ENCODE measurements around the gene KANSL1.
"Not testable (repeated sequence)": the region's sequence is repeated elsewhere in the genome, so short reads cannot be mapped to it uniquely, and the experiment has no call there.

Gene KANSL1

DNA sequence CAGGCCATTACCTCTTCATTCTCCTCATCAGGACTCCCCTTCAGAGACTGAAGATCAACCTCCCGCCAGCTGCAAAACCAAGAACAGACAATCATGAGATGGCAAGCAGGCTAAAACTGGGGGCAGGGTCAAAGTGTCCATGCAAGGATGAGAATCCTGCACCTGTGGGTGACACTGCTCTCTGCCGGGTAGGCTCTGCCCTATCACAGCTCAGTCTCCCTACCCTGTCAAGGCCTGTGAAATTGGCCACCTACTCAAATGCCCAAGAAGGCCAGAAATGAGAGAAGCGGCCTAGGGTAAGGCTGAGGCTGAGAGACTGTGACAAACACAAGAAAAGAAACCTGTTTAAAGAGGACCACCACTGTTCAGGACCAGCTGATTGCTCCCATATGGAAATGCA lies 159.8 kb downstream of the KANSL1 start:
- DNase-seq = no peak

DNA sequence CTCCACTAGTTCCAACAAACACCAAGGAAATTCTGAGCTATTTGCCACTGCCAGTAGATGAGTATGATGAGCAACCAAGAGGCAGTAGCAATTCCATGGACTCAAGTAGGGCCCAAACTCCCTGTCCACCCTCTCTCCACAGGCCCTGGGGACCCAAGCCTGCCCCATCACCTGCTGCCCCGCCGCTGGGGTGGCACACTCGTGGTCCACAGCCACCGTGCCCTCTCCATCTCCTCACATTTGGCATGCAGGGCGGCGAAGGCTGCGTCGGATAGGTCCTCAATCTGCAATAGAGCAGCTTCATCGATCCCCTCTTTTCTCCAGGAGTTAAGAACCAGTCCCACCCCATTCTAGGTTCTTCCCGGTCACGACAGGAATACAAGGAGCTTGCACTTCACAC lies 160.3 kb downstream of the KANSL1 start:
- DNase-seq = no peak

DNA sequence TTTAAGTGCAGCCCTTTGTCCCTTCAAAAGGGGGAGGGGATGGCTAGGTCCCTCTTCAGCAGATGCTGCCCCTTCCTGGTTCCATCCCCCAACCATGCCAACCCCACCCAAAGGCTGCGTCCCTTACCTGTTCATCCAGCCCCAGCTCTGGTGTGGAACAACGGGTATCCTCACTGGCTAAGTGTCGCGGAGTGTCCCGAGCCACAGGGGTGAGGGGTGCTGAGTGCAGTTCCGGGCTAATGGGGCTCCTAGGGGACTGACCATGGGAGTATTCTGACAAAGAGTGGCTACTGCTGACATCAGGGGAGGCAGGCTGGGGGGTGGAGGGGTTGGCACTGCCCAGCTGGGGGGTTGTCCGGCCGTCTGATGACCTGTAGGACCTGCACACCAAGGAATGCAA lies 161.3 kb downstream of the KANSL1 start:
- DNase-seq = no peak

DNA sequence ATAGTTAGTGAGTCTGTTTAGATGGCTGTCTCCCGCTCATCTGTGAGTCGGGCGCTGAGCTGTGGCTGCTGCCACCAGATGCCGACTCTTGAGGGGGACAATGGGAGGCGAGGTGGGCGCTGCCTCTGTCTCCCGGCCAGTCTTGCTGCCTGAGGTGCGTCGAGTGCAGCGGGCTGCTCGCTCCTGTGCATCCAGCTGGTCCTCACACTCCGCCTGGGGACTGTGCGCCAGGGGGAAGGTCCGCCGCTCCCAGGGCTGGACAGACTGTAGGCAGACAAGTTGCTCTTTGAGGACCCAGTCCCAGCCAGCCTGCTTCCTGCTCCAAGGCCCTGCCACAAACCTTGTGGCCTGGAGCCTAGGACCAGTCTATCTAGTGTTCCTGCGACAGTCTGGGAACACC lies 161.8 kb downstream of the KANSL1 start:
- no peak for DNase-seq

DNA sequence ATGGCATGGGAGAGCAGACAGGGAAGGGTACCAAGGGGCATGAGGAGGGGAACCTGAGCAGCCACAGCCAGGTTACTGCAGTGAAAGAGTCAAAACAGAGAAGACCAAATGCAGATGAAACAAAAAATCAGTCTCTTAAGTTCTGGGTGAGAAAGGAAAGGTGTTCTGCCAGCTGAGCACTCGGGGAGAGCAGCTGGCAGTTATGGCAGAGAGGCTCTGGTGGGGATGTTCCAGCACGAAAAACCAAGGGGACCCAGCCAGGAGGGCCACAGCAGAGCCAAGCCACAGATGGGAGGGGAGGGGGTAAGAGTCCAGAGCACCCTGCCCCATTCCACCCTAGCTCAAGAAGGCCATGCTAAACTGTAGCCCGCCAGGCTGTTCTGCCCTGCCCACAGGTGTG lies 162.5 kb downstream of the KANSL1 start:
- no peak for DNase-seq

DNA sequence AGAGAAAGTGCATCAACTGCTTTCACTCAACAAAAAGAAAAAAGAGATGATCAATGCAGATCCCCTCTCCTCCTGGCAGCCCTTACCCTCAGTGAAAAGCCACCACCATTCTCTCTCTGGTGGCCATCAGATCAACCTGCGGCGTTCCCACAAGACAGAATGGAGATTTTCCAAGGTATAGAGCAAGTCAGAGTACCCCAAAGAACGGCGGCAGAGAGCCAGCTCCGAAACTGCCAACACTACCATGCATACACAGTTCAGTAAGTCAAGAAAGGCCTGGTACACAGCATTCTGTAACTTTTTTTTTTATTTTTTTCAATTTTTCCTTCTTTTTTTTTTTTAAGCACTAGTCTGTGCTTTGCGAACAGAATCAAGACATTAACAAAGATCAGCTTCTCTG lies 163.6 kb downstream of the KANSL1 start:
- no peak for DNase-seq

DNA sequence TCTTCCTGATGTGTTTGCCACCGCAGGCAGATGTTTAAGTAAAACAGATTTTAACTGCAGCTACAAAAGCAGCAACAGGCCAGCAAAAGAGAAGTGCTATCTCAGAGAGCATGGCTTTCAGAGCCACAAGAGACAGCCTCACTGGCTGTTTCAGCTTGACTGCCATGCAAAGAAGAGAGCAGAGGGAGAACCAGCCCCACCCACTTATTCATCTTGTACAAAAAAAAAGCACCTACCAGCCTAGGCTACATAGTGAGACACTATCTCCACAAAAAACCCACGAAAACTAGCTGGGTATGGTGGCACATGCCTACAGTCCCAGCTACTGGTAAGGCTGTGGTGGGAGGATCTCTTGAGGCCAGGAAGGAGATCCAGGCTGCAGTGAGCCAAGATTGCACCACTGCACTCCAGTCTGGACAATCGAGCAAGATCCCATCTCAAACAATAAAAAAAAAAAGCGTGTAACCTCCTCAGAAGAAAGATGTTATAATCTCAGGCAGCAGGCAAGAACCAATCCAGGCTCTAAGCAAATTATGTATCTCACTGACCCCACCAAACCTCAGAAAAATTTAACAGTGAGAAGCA lies 164.2 kb downstream of the KANSL1 start:
- DNase-seq = no peak

DNA sequence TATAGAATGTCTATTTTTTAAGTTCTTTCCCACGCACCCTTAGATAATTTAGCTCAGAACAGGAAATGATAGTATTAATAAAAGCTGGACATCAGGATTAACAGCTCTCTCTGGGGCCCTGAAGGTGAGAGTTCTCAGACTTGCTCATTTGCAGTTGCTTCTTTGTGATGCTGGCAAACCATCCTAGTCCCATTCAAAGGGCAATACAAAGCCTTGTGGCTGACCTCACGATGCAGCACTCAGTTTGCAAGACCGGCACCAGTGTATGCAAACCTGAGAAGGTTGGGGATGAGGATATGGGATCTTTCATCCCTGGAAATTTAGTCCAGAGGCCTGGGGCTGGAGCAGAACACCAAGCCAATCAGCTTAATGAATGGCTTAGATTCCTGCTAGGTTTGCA lies 164.9 kb downstream of the KANSL1 start:
- no peak for DNase-seq

DNA sequence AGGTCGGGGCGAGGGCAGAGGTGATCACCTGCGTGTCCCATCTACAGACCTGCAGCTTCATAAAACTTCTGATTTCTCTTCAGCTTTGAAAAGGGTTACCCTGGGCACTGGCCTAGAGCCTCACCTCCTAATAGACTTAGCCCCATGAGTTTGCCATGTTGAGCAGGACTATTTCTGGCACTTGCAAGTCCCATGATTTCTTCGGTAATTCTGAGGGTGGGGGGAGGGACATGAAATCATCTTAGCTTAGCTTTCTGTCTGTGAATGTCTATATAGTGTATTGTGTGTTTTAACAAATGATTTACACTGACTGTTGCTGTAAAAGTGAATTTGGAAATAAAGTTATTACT lies 165.3 kb downstream of the KANSL1 start:
- DNase-seq = no peak

DNA sequence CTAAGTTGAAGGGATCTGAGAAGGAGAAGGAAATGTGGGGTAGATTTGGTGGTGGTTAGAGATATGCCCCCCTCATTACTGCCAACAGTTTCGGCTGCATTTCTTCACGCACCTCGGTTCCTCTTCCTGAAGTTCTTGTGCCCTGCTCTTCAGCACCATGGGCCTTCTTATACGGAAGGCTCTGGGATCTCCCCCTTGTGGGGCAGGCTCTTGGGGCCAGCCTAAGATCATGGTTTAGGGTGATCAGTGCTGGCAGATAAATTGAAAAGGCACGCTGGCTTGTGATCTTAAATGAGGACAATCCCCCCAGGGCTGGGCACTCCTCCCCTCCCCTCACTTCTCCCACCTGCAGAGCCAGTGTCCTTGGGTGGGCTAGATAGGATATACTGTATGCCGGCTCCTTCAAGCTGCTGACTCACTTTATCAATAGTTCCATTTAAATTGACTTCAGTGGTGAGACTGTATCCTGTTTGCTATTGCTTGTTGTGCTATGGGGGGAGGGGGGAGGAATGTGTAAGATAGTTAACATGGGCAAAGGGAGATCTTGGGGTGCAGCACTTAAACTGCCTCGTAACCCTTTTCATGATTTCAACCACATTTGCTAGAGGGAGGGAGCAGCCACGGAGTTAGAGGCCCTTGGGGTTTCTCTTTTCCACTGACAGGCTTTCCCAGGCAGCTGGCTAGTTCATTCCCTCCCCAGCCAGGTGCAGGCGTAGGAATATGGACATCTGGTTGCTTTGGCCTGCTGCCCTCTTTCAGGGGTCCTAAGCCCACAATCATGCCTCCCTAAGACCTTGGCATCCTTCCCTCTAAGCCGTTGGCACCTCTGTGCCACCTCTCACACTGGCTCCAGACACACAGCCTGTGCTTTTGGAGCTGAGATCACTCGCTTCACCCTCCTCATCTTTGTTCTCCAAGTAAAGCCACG lies 165.9 kb downstream of the KANSL1 start:
- peak in 1 of 2 experiments; percentile 28 for DNase-seq

DNA sequence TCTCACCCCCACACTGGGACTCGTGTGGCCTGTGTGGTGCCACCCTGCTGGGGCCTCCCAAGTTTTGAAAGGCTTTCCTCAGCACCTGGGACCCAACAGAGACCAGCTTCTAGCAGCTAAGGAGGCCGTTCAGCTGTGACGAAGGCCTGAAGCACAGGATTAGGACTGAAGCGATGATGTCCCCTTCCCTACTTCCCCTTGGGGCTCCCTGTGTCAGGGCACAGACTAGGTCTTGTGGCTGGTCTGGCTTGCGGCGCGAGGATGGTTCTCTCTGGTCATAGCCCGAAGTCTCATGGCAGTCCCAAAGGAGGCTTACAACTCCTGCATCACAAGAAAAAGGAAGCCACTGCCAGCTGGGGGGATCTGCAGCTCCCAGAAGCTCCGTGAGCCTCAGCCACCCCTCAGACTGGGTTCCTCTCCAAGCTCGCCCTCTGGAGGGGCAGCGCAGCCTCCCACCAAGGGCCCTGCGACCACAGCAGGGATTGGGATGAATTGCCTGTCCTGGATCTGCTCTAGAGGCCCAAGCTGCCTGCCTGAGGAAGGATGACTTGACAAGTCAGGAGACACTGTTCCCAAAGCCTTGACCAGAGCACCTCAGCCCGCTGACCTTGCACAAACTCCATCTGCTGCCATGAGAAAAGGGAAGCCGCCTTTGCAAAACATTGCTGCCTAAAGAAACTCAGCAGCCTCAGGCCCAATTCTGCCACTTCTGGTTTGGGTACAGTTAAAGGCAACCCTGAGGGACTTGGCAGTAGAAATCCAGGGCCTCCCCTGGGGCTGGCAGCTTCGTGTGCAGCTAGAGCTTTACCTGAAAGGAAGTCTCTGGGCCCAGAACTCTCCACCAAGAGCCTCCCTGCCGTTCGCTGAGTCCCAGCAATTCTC lies 166.8 kb downstream of the KANSL1 start:
- no peak for DNase-seq

DNA sequence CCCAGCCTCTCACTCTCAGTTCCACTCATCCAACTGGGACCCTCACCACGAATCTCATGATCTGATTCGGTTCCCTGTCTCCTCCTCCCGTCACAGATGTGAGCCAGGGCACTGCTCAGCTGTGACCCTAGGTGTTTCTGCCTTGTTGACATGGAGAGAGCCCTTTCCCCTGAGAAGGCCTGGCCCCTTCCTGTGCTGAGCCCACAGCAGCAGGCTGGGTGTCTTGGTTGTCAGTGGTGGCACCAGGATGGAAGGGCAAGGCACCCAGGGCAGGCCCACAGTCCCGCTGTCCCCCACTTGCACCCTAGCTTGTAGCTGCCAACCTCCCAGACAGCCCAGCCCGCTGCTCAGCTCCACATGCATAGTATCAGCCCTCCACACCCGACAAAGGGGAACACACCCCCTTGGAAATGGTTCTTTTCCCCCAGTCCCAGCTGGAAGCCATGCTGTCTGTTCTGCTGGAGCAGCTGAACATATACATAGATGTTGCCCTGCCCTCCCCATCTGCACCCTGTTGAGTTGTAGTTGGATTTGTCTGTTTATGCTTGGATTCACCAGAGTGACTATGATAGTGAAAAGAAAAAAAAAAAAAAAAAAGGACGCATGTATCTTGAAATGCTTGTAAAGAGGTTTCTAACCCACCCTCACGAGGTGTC lies 167.6 kb downstream of the KANSL1 start:
- no peak for DNase-seq

DNA sequence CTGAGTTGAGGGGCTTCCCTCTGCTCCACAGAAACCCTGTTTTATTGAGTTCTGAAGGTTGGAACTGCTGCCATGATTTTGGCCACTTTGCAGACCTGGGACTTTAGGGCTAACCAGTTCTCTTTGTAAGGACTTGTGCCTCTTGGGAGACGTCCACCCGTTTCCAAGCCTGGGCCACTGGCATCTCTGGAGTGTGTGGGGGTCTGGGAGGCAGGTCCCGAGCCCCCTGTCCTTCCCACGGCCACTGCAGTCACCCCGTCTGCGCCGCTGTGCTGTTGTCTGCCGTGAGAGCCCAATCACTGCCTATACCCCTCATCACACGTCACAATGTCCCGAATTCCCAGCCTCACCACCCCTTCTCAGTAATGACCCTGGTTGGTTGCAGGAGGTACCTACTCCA lies 168.2 kb downstream of the KANSL1 start:
- DNase-seq = no peak

DNA sequence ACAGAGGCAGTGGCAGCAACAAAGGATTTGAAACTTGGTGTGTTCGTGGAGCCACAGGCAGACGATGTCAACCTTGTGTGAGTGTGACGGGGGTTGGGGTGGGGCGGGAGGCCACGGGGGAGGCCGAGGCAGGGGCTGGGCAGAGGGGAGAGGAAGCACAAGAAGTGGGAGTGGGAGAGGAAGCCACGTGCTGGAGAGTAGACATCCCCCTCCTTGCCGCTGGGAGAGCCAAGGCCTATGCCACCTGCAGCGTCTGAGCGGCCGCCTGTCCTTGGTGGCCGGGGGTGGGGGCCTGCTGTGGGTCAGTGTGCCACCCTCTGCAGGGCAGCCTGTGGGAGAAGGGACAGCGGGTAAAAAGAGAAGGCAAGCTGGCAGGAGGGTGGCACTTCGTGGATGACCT lies 168.6 kb downstream of the KANSL1 start:
- no peak for DNase-seq

DNA sequence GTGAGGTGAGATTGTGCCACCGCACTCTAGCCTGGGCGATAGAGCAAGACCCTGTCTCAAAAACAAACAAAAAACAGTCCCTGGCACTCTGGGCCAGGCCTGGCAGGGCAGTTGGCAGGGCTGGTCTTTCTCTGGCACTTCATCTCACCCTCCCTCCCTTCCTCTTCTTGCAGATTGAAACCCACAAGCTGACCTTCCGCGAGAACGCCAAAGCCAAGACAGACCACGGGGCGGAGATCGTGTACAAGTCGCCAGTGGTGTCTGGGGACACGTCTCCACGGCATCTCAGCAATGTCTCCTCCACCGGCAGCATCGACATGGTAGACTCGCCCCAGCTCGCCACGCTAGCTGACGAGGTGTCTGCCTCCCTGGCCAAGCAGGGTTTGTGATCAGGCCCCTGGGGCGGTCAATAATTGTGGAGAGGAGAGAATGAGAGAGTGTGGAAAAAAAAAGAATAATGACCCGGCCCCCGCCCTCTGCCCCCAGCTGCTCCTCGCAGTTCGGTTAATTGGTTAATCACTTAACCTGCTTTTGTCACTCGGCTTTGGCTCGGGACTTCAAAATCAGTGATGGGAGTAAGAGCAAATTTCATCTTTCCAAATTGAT lies 169.3 kb downstream of the KANSL1 start:
- DNase-seq = no peak

DNA sequence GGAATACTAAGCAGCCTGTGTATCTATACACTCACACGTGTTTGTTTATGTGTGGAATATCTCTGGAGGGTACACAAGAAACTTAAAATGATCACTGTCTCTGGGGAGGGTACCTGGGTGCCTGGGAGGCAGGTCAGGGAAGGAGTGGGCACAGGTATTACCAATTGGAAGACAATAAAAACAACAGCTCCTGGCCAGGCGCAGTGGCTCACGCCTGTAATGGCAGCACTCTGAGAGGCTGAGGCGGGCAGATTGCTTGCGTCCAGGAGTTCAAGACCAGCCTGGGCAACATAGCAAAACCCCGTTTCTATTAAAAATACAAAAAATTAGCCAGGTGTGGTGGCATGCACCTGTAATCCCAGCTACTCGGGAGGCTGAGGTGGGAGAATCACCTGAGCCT lies 169.9 kb downstream of the KANSL1 start:
- not testable (repeated sequence) for DNase-seq

DNA sequence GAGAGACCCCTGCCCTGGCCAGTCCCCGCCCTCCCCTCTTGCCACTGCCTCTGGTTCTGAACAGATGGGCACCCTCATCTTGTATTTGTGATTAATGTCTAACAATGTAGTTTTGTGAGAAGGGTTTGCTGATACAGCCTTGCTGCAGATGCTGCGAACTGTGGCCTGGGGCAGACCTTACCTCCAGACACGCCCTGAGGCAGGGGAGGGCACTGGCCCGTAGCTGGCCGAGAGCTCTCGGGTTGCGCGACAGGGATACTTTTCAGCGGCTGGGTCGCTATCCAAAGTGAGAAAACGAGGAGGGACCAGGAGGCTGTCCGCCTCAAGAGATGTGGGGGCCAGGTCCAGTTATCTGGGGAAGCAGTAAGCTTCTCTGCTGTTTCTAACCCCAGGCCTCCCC lies 172.2 kb downstream of the KANSL1 start:
- no peak for DNase-seq

DNA sequence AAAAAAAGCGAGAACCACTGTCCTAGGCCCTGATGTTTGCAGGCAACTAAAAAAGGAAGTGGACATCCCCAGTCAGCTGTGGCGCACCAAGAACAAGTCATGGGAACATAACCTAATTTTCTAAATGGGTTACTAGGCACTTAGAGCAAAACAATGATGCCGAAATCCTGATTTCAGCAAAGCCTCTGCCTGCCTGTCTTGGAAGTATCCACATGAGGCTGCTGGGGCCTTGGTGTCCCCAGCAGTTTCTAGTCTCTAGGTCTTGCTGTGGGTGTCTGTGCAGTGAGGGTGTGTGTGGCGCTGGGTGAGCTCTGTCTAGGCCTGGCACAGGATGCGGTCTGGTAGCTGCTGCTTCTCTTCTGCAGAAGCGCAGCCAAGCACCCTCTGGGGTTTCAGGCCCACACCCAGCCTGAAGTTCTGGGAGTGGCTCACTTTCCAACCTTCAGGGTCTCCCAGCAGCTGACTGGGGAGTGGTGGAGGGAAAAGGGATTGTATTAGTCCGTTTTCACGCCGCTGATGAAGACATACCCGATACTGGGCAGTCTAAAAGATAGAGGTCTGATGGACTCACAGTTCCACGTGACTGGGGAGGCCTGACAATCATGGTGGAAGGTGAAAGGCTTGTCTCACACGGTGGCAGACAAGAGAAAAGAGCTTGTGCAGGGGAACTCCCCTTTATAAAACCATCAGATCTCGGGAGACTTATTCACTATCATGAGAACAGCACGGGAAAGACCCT lies 173.0 kb downstream of the KANSL1 start:
- DNase-seq = no peak

DNA sequence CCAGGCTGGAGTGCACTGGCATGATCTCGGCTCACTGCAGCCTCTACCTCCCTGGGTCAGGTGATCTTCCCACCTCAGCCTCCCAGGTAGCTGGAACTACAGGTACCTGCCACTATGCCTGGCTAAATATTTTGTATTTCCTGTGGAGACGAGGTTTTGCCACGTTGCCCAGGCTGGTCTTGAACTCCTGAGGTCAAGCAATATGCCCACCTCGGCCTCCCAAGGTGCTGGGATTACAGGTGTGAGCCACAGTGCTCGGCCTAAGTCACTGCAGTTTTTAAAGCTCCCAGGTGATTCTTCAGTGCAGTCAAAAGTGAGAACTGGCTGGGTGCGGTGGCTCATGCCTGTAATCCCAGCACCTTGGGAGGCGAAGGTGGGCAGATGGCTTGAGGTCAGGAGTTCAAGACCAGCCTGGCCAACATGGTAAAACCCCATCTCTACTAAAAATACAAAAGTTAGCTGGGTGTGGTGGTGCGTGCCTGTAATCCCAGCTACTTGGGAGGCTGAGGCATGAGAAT lies 173.8 kb downstream of the KANSL1 start:
- DNase-seq = not testable (repeated sequence)

DNA sequence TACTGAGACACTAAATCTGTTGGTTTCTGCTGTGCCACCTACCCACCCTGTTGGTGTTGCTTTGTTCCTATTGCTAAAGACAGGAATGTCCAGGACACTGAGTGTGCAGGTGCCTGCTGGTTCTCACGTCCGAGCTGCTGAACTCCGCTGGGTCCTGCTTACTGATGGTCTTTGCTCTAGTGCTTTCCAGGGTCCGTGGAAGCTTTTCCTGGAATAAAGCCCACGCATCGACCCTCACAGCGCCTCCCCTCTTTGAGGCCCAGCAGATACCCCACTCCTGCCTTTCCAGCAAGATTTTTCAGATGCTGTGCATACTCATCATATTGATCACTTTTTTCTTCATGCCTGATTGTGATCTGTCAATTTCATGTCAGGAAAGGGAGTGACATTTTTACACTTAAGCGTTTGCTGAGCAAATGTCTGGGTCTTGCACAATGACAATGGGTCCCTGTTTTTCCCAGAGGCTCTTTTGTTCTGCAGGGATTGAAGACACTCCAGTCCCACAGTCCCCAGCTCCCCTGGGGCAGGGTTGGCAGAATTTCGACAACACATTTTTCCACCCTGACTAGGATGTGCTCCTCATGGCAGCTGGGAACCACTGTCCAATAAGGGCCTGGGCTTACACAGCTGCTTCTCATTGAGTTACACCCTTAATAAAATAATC lies 179.6 kb downstream of the KANSL1 start:
- no peak for DNase-seq

DNA sequence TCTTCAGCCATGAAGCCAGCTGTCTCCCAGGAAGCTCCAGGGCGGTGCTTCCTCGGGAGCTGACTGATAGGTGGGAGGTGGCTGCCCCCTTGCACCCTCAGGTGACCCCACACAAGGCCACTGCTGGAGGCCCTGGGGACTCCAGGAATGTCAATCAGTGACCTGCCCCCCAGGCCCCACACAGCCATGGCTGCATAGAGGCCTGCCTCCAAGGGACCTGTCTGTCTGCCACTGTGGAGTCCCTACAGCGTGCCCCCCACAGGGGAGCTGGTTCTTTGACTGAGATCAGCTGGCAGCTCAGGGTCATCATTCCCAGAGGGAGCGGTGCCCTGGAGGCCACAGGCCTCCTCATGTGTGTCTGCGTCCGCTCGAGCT lies 180.1 kb downstream of the KANSL1 start:
- no peak for DNase-seq

Data from NCI-H446 (cell line).